ENCODE results near the gene APOL6.

APOL6 gene

GRCh38 chr22:35606916-35607315 is 41.3 kb upstream of the APOL6 start:
- Histone ChIP-seq H3K4me3 (ENCODE audit: low read depth in 1 of 5, low read length in 5 of 5) (no peak overlapping the region), H3K36me3 (ENCODE audit: control insufficient read depth in 5 of 5, insufficient read depth in 5 of 5, low read length in 5 of 5) (no peaks in the 10 kb centered on the region), H3K27me3 (ENCODE audit: control insufficient read depth in 5 of 5, insufficient read depth in 4 of 5, low read length in 5 of 5) (no peaks in the 10 kb centered on the region), H3K4me1 (ENCODE audit: control insufficient read depth in 5 of 5, insufficient read depth in 5 of 5, low read length in 5 of 5) (peaks cover 0 to 40% (median 30%) of the 10 kb centered on the region in 5 donors), H3K27ac (ENCODE audit: low read depth, low read length) (no peak overlapping the region), H3K9me3 (ENCODE audit: control insufficient read depth in 5 of 5, low read length in 5 of 5) (no peaks in the 10 kb centered on the region), H3K9ac (ENCODE audit: low read length in 5 of 5) (no peak overlapping the region)

DNA sequence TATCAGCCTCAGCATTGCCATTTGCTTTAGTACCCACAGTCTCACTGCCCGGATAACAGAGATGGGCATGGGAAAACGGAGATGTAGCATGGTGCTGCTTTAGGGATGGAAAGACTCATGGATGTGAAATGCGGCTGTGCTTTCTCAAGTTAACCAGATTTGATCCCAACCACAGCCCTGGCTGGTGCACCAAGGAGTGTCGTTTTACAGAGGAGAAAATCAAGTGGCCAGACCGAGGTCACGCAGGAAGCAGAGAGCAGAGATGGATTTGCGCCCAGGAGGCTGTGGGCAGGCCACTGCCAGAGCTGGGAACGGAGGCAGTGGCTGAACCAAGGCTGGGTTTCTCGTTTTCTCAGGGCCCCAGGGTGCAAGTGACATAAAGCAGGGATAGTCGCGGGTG is 40.2 kb upstream of the APOL6 start:
- no peak overlapping the region for H3K4me3 ChIP-seq (ENCODE audit: low read depth in 1 of 5, low read length in 5 of 5)
- H3K9ac ChIP-seq (ENCODE audit: low read length in 5 of 5) = no peak overlapping the region
- peaks cover 0 to 34% (median 27%) of the 10 kb centered on the region in 5 donors for H3K4me1 ChIP-seq (ENCODE audit: control insufficient read depth in 5 of 5, insufficient read depth in 5 of 5, low read length in 5 of 5)
- H3K9me3 ChIP-seq (ENCODE audit: control insufficient read depth in 5 of 5, low read length in 5 of 5) = no peaks in the 10 kb centered on the region
- no peak overlapping the region for H3K27ac ChIP-seq (ENCODE audit: low read depth, low read length)
- H3K36me3 ChIP-seq (ENCODE audit: control insufficient read depth in 5 of 5, insufficient read depth in 5 of 5, low read length in 5 of 5) = no peaks in the 10 kb centered on the region
- H3K27me3 ChIP-seq (ENCODE audit: control insufficient read depth in 5 of 5, insufficient read depth in 4 of 5, low read length in 5 of 5) = no peaks in the 10 kb centered on the region

- no peaks in the 10 kb centered on the region for H3K36me3 ChIP-seq (ENCODE audit: control insufficient read depth in 5 of 5, insufficient read depth in 5 of 5, low read length in 5 of 5)
- peaks cover 0 to 35% (median 27%) of the 10 kb centered on the region in 5 donors for H3K4me1 ChIP-seq (ENCODE audit: control insufficient read depth in 5 of 5, insufficient read depth in 5 of 5, low read length in 5 of 5)
- H3K27ac ChIP-seq (ENCODE audit: low read depth, low read length) = no peak overlapping the region
- H3K9ac ChIP-seq (ENCODE audit: low read length in 5 of 5) = no peak overlapping the region
- no peaks in the 10 kb centered on the region for H3K9me3 ChIP-seq (ENCODE audit: control insufficient read depth in 5 of 5, low read length in 5 of 5)
- no peaks in the 10 kb centered on the region for H3K27me3 ChIP-seq (ENCODE audit: control insufficient read depth in 5 of 5, insufficient read depth in 4 of 5, low read length in 5 of 5)
- H3K4me3 ChIP-seq (ENCODE audit: low read depth in 1 of 5, low read length in 5 of 5) = no peak overlapping the region
Measured at GRCh38 chr22:35609261-35609660, 39.0 kb upstream of the APOL6 start.

DNA sequence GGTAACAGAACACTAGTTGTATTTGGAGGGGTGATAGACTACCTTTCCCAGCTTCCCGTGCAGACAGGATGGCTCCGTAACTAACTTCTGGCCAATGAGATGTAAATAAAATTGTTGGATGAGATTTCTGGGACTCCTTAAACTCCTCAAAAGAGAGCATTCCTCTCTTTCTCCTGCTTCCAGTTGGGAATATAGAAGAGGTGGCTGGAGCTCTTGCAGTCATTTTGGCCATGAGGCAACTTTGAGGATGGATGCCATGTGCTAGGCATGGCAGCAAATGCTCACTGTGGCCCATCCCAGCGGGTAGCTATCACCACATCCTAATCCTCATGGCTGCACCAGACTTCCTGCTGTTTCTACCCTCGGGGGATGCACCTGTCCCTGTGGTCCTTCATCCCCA is 38.5 kb upstream of the APOL6 start:
- Histone ChIP-seq H3K27ac (ENCODE audit: low read depth, low read length) (no peak overlapping the region), H3K4me1 (ENCODE audit: control insufficient read depth in 5 of 5, insufficient read depth in 5 of 5, low read length in 5 of 5) (peaks cover 0 to 30% (median 22%) of the 10 kb centered on the region in 5 donors), H3K36me3 (ENCODE audit: control insufficient read depth in 5 of 5, insufficient read depth in 5 of 5, low read length in 5 of 5) (no peaks in the 10 kb centered on the region)

GRCh38 chr22:35610741-35611140 is 37.5 kb upstream of the APOL6 start:
- H3K27ac ChIP-seq (ENCODE audit: low read depth, low read length) = no peak overlapping the region
- no peaks in the 10 kb centered on the region for H3K9me3 ChIP-seq (ENCODE audit: control insufficient read depth in 5 of 5, low read length in 5 of 5)
- peaks cover 0 to 25% (median 13%) of the 10 kb centered on the region in 5 donors for H3K4me1 ChIP-seq (ENCODE audit: control insufficient read depth in 5 of 5, insufficient read depth in 5 of 5, low read length in 5 of 5)
- H3K9ac ChIP-seq (ENCODE audit: low read length in 5 of 5) = no peak overlapping the region
- no peaks in the 10 kb centered on the region for H3K36me3 ChIP-seq (ENCODE audit: control insufficient read depth in 5 of 5, insufficient read depth in 5 of 5, low read length in 5 of 5)
- no peaks in the 10 kb centered on the region for H3K27me3 ChIP-seq (ENCODE audit: control insufficient read depth in 5 of 5, insufficient read depth in 4 of 5, low read length in 5 of 5)
- no peak overlapping the region for H3K4me3 ChIP-seq (ENCODE audit: low read depth in 1 of 5, low read length in 5 of 5)

More for the DNA sequence above, 38.5 kb upstream of the APOL6 start:
- no peaks in the 10 kb centered on the region for H3K27me3 ChIP-seq (ENCODE audit: control insufficient read depth in 5 of 5, insufficient read depth in 4 of 5, low read length in 5 of 5)
- no peaks in the 10 kb centered on the region for H3K9me3 ChIP-seq (ENCODE audit: control insufficient read depth in 5 of 5, low read length in 5 of 5)
- H3K4me3 ChIP-seq (ENCODE audit: low read depth in 1 of 5, low read length in 5 of 5) = no peak overlapping the region
- no peak overlapping the region for H3K9ac ChIP-seq (ENCODE audit: low read length in 5 of 5)

GRCh38 chr22:35611200-35611890 is 36.9 kb upstream of the APOL6 start:
- Histone ChIP-seq H3K4me1 (ENCODE audit: control insufficient read depth in 5 of 5, insufficient read depth in 5 of 5, low read length in 5 of 5) (peaks cover 0 to 19% (median 13%) of the 10 kb centered on the region in 5 donors), H3K9me3 (ENCODE audit: control insufficient read depth in 5 of 5, low read length in 5 of 5) (no peaks in the 10 kb centered on the region), H3K4me3 (ENCODE audit: low read depth in 1 of 5, low read length in 5 of 5) (no peak overlapping the region), H3K27ac (ENCODE audit: low read depth, low read length) (no peak overlapping the region), H3K36me3 (ENCODE audit: control insufficient read depth in 5 of 5, insufficient read depth in 5 of 5, low read length in 5 of 5) (no peaks in the 10 kb centered on the region), H3K9ac (ENCODE audit: low read length in 5 of 5) (no peak overlapping the region), H3K27me3 (ENCODE audit: control insufficient read depth in 5 of 5, insufficient read depth in 4 of 5, low read length in 5 of 5) (no peaks in the 10 kb centered on the region)

- H3K36me3 ChIP-seq (ENCODE audit: control insufficient read depth in 5 of 5, insufficient read depth in 5 of 5, low read length in 5 of 5) = no peaks in the 10 kb centered on the region
- H3K27ac ChIP-seq (ENCODE audit: low read depth, low read length) = no peak overlapping the region
- H3K9ac ChIP-seq (ENCODE audit: low read length in 5 of 5) = no peak overlapping the region
- H3K4me1 ChIP-seq (ENCODE audit: control insufficient read depth in 5 of 5, insufficient read depth in 5 of 5, low read length in 5 of 5) = peaks cover 0 to 18% (median 15%) of the 10 kb centered on the region in 5 donors
- no peaks in the 10 kb centered on the region for H3K9me3 ChIP-seq (ENCODE audit: control insufficient read depth in 5 of 5, low read length in 5 of 5)
- H3K27me3 ChIP-seq (ENCODE audit: control insufficient read depth in 5 of 5, insufficient read depth in 4 of 5, low read length in 5 of 5) = no peaks in the 10 kb centered on the region
- no peak overlapping the region for H3K4me3 ChIP-seq (ENCODE audit: low read depth in 1 of 5, low read length in 5 of 5)
Measured at GRCh38 chr22:35611891-35612576, 36.2 kb upstream of the APOL6 start.

- H3K27ac ChIP-seq (ENCODE audit: low read depth, low read length) = no peak overlapping the region
Measured at GRCh38 chr22:35612903-35613302, 35.3 kb upstream of the APOL6 start.

DNA sequence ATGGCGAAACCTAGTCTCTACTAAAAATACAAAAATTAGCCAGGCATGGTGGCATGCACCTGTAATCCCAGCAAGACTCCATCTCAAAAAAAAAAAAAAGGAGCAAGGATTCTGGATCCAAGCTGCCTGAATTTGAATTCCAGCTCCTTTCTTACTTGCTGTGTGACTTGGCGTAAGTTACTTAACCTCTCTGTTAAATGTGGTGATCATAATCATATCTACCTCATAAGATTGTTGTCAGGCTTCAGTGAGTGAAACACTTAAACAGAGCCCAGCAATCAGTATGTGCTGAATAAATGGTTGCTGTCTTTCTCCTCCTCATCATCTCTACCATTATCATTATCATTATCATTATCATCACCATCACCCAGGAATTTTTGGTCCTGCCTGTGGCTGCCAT is 33.8 kb upstream of the APOL6 start:
- Histone ChIP-seq H3K9me3 (ENCODE audit: control insufficient read depth in 5 of 5, low read length in 5 of 5) (no peaks in the 10 kb centered on the region), H3K4me3 (ENCODE audit: low read depth in 1 of 5, low read length in 5 of 5) (no peak overlapping the region), H3K36me3 (ENCODE audit: control insufficient read depth in 5 of 5, insufficient read depth in 5 of 5, low read length in 5 of 5) (no peaks in the 10 kb centered on the region), H3K4me1 (ENCODE audit: control insufficient read depth in 5 of 5, insufficient read depth in 5 of 5, low read length in 5 of 5) (peaks cover 0 to 30% (median 13%) of the 10 kb centered on the region in 5 donors), H3K9ac (ENCODE audit: low read length in 5 of 5) (no peak overlapping the region), H3K27ac (ENCODE audit: low read depth, low read length) (no peak overlapping the region), H3K27me3 (ENCODE audit: control insufficient read depth in 5 of 5, insufficient read depth in 4 of 5, low read length in 5 of 5) (no peaks in the 10 kb centered on the region)

More at GRCh38 chr22:35612903-35613302, 35.3 kb upstream of the APOL6 start:
- Histone ChIP-seq H3K9me3 (ENCODE audit: control insufficient read depth in 5 of 5, low read length in 5 of 5) (no peaks in the 10 kb centered on the region), H3K4me3 (ENCODE audit: low read depth in 1 of 5, low read length in 5 of 5) (no peak overlapping the region), H3K9ac (ENCODE audit: low read length in 5 of 5) (no peak overlapping the region), H3K36me3 (ENCODE audit: control insufficient read depth in 5 of 5, insufficient read depth in 5 of 5, low read length in 5 of 5) (no peaks in the 10 kb centered on the region), H3K27me3 (ENCODE audit: control insufficient read depth in 5 of 5, insufficient read depth in 4 of 5, low read length in 5 of 5) (no peaks in the 10 kb centered on the region), H3K4me1 (ENCODE audit: control insufficient read depth in 5 of 5, insufficient read depth in 5 of 5, low read length in 5 of 5) (peaks cover 0 to 26% (median 16%) of the 10 kb centered on the region in 5 donors)

- no peaks in the 10 kb centered on the region for H3K27me3 ChIP-seq (ENCODE audit: control insufficient read depth in 5 of 5, insufficient read depth in 4 of 5, low read length in 5 of 5)
- peaks cover 0 to 30% (median 13%) of the 10 kb centered on the region in 5 donors for H3K4me1 ChIP-seq (ENCODE audit: control insufficient read depth in 5 of 5, insufficient read depth in 5 of 5, low read length in 5 of 5)
- H3K9ac ChIP-seq (ENCODE audit: low read length in 5 of 5) = no peak overlapping the region
- H3K36me3 ChIP-seq (ENCODE audit: control insufficient read depth in 5 of 5, insufficient read depth in 5 of 5, low read length in 5 of 5) = no peaks in the 10 kb centered on the region
- H3K4me3 ChIP-seq (ENCODE audit: low read depth in 1 of 5, low read length in 5 of 5) = no peak overlapping the region
- H3K27ac ChIP-seq (ENCODE audit: low read depth, low read length) = no peak overlapping the region
- no peaks in the 10 kb centered on the region for H3K9me3 ChIP-seq (ENCODE audit: control insufficient read depth in 5 of 5, low read length in 5 of 5)
Measured at GRCh38 chr22:35615156-35615555, 33.1 kb upstream of the APOL6 start.

Data from subcutaneous abdominal adipose tissue (tissue), 5 donors.